ENCODE data around the gene EMCN.
"Not testable (repeated sequence)": the region's sequence is repeated elsewhere in the genome, so short reads cannot be mapped to it uniquely, and the experiment has no call there.

The EMCN gene

GRCh38 chr4:100391086-100391485, 126.7 kb downstream of the EMCN start:
- in situ Hi-C loops (cut with HindIII; ENCODE audit: low sequenced_read_pairs): no loop called here

GRCh38 chr4:100386270-100386669, 131.6 kb downstream of the EMCN start:
- in situ Hi-C loops (cut with HindIII; ENCODE audit: low sequenced_read_pairs): no loop called here

DNA sequence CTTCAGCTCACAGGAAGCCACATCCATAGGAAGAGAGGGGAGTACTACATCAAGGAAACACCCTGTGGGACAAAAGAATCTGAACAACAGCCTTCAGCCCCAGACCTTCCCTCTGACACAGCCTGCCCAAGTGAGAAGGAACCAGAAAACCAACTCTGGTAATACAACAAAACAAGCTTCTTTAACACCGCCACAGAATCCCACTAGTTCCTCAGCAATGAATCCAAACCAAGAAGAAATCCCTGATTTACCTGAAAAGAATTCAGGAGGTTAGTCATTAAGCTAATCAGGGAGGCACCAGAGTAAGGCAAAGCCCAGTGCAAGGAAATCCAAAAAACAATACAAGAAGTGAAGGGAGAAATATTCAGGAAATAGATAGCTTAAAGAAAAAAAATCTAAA, 137.4 kb downstream of the EMCN start:
- in situ Hi-C loops (cut with HindIII; ENCODE audit: low sequenced_read_pairs): not testable (repeated sequence)

DNA sequence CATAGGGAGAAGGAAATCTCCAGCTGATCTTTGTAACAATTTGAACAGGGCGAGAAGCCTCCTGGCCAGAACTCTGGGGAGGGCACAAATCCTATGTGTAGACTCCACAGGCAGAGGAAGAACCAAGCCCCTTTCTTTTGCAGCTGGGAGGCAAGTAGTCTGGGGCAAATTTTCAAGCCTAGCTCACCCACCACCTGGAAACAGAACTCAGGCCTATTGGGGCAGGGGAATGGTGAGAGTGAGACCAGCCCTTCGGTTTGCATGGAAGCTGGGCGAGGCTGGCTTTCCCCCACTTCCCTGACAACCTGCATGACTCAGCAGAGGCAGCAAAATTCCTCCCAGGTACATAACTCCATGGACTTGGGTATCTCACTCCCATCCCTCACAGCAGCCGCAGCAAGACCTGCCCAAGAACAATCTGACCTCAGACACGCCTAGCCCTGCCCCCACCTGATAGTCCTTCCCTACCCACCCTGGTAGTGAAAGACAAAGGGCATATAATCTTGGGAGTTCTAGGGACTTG, 138.2 kb downstream of the EMCN start:
- in situ Hi-C loops (cut with HindIII; ENCODE audit: low sequenced_read_pairs): no loop called here

DNA sequence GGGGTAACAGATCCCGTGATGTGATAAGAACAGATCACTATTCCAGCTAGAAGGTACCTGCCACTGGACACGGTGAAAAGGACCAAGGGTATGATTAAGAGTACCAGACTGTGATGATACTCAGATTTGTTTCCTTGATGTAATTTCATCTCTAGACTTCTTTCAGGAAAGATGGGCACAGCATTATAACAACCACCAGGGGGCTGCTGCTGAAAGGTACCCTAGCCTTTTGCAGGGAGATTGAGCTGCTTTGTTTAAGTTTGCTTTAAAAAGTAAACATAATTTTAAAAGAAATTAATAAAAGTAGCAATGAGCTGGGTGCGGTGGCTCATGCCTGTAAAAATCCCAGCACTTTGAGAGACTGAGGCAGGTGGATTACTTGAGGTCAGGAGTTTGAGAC, 145.4 kb downstream of the EMCN start:
- in situ Hi-C loops (cut with HindIII; ENCODE audit: low sequenced_read_pairs): no loop called here

DNA sequence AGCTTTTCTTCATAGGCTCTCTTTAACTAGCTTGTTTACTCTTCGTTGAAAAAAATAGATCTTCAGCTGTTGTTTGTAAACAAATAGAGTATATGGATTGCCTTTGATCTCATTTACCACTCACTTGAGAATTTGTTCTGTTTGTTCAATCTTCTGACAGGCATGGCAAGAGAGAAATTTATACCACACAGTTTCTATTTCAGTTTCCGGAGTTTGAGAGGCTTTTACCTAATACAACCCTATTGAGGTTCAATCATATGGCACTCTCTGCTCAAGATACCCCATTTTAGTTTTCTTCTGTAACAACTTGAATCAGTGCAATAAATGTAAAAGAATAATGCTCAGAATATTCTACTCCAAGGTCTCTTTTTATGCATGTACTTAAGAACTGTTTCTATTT, 148.0 kb downstream of the EMCN start:
- in situ Hi-C loops (cut with HindIII; ENCODE audit: low sequenced_read_pairs): loop anchor here (5.0 kb wide), 1 partner anchor 37 kb away; no protein-coding TSS in a partner anchor

DNA sequence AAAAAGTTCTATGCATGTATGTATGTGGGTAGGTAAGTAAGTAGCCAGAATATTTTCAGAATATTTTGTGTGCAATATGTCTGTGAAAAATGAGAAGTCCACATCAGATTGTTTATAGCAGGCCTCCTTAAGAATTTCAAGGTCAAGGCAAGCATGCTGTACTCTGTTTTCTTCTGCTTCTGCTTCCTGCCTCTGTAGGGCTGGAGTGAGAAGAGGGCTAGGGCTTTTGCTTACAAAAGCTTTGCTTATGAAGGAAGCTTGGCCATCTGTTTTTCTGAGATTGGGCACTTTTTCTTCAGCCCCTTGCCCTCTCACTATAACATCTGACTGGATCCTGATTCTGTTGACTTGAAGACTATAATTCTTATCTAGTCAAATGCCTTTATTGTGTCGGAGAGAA, 150.4 kb downstream of the EMCN start:
- in situ Hi-C loops (cut with HindIII; ENCODE audit: low sequenced_read_pairs): loop anchor here (5.0 kb wide), 1 partner anchor 40 kb away; no protein-coding TSS in a partner anchor

DNA sequence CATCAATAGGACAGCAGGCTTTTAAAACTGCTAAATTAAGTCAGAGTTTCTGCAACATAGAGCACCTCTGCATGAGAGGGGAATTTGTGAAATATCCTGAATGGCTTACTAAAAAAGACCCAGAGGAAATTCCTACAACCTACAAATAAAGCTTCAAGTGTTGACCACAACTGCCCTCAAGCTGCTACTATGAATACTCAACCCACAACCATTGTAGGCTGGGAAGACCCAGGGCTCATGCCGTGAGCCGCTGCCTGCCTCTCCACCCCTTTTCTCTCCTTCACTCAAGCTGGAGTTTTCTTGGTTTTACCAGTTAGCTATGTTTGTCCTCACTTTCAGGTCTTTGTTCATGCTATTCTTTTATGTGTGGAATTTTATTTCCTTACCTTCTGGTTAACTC, 151.6 kb downstream of the EMCN start:
- in situ Hi-C loops (cut with HindIII; ENCODE audit: low sequenced_read_pairs): loop anchor here (5.0 kb wide), 1 partner anchor 41 kb away; no protein-coding TSS in a partner anchor

- in situ Hi-C loops (cut with HindIII; ENCODE audit: low sequenced_read_pairs): no loop called here
Observed at GRCh38 chr4:100362366-100362765, 155.5 kb downstream of the EMCN start.

DNA sequence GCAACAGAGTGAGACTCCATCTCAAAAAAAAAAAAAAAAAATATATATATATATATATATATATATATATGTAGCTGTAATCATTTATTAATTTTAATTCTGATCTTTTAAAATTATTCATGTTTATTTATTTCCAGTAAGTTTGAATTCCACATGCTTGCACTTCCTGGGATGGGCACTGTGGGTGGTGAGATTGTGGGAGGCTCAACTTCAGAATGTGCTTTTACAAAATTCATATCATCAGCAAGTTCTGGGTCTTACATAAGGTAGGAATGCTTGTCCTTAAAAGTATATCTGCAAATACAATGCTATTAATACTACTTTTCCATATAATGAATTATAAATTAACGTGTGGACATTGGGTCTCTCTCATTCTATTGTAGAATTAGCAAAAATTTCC, 156.5 kb downstream of the EMCN start:
- in situ Hi-C loops (cut with HindIII; ENCODE audit: low sequenced_read_pairs): no loop called here

- in situ Hi-C loops (cut with HindIII; ENCODE audit: low sequenced_read_pairs): no loop called here
Observed at GRCh38 chr4:100360211-100360610, 157.6 kb downstream of the EMCN start.

- in situ Hi-C loops (cut with HindIII; ENCODE audit: low sequenced_read_pairs): no loop called here
Observed at GRCh38 chr4:100359441-100359840, 158.4 kb downstream of the EMCN start.

GRCh38 chr4:100357542-100357941, 160.3 kb downstream of the EMCN start:
- in situ Hi-C loops (cut with HindIII; ENCODE audit: low sequenced_read_pairs): no loop called here

- in situ Hi-C loops (cut with HindIII; ENCODE audit: low sequenced_read_pairs): no loop called here
Observed at GRCh38 chr4:100356172-100356571, 161.7 kb downstream of the EMCN start.

DNA sequence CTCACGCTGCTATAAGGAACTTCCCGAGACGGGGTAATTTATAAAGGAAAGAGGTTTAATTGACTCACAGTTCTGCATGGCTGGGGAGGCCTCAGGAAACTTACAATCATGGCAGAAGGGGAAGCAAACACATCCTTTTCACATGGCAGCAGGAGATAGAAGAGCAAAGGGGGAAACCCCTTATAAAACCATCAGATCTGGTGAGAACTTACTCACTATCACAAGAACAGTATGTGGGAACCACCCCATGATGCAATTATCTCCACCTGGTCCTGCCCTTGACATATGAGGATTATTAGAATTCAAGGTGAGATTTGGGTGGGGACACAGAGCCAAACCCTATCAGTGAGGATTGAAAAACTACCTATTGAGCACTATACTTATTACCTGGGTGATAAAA, 165.5 kb downstream of the EMCN start:
- in situ Hi-C loops (cut with HindIII; ENCODE audit: low sequenced_read_pairs): not testable (repeated sequence)

GRCh38 chr4:100348473-100348872, 169.3 kb downstream of the EMCN start:
- in situ Hi-C loops (cut with HindIII; ENCODE audit: low sequenced_read_pairs): no loop called here

- in situ Hi-C loops (cut with HindIII; ENCODE audit: low sequenced_read_pairs): no loop called here
Observed at GRCh38 chr4:100347241-100347640, 170.6 kb downstream of the EMCN start.

DNA sequence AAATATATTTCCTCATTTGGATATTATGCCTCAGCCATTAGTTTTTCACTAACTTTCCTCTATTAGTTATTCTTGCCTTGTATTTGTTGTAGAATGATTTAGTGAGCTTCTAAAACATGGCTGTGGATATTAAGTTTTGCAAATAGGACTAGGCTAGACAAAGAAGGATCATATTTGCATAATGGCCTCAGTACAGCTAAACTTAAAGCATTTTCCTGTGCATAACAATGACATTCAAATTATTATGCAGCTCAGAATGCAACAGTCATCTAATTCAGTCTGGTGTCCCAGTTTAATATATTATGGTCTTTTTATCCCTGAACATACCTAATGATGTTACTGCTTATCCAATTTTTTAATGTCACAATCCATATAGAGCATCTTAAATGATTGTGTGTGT, 172.2 kb downstream of the EMCN start:
- in situ Hi-C loops (cut with HindIII; ENCODE audit: low sequenced_read_pairs): no loop called here

Data from endothelial cell of hepatic sinusoid (primary cell).